HPDE6-E6E7 (cell line): Measurements from ENCODE around the gene MORC4.

Source experiments
- DNase-seq: peaks from one replicate; pipeline ENCODE4 v3.0.0; 2011; ENCODE audit warnings: missing footprints; ENCODE audit errors: extremely low spot score

MORC4 gene

GRCh38 chrX:106952988-106953387, 47.0 kb downstream of the MORC4 start:
- no peak for DNase-seq

- DNase-seq = no peak
These were observed 47.5 kb downstream of the MORC4 start for GRCh38 chrX:106952538-106952937.

DNA sequence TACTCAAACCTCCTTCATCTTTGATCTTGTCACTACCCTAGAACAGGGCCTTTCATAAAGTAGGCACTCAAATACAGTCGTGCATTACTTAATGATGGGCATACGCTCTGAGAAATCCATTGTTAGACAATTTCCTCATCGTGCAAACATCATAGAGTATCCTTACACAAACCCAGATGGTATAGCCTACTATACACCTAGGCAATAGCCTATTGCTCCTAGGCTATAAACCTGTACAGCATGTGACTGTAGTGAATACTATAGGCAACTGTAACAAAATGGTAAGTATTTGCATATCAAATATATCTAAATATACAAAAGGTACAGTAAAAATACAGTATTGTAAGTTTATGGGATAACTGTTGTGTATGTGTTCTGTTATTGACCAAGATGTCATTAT, 47.9 kb downstream of the MORC4 start:
- no peak for DNase-seq

DNA sequence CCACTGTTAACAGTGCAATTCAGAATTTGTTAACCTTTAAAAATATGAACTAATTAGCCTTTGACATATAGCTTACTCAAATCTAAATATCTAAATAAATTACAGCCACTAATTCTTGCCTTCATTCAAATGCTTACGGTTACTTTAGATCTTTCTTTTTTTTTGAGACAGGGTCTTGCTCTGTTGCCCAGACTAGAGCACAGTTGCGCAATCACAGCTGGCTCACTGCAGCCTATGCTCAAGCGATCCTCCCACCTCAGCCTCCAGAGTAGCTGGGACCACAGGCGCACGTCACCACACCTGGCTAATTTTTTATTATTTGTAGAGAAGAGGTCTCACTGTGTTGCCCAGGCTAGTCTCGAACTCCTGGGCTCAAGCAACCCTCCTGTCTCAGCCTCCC, 48.8 kb downstream of the MORC4 start:
- no peak for DNase-seq

GRCh38 chrX:106950381-106950780, 49.6 kb downstream of the MORC4 start:
- no peak for DNase-seq

DNA sequence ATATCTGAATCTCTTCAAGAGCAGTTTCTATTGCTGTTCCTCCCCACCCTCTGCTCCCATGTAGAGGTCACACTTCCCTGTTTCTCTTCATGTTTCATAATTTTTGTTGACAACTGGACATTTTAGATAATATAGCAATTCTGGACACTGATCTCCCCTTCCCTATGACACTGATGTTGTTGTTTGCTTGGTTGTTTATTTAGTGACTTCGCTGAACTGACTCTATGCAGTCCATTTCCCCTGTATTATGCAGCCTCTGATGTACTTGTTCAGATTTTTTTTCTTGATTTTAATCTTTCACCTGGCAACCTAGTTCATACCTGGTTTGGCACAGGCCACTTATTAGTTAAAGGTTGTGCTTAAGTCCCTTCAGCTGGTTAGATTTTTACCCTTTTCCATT, 50.6 kb downstream of the MORC4 start:
- DNase-seq = no peak

DNA sequence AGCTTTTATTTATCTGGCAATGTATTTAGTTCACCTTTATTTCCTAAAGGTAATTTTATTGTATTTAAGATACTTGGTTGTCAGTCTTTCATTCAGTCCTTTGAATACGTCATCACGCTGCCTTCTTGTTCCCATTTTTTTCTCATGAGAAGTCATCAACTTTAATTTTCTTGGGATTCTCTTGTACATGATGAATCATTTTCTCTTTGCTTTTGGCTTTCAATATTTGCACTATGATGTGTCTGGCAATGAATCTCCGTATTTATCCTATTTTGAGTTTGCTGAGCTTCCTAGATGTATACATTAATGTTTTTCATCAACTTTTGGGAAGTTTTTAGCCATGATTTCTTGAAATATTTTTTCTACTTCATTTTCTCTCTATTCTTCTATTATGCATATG, 51.4 kb downstream of the MORC4 start:
- no peak for DNase-seq

DNA sequence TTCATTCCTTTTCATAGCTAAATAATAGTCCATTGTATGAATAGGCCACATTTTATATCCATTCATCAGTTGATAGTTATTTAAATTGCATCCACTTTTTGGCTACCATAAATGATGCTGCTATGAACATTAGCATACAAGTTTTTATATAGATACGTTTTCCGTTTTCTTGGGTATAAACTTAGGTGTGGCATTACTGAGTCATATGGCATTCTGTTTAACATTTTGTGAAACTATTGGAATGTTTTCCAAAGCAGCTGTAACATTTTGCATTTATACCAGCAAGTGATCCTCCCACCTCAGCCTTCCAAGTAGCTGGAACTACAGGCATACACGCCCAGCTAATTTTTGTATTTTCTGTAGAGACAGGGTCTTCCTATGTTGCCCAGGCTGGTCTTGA, 53.5 kb downstream of the MORC4 start:
- DNase-seq = no peak

DNA sequence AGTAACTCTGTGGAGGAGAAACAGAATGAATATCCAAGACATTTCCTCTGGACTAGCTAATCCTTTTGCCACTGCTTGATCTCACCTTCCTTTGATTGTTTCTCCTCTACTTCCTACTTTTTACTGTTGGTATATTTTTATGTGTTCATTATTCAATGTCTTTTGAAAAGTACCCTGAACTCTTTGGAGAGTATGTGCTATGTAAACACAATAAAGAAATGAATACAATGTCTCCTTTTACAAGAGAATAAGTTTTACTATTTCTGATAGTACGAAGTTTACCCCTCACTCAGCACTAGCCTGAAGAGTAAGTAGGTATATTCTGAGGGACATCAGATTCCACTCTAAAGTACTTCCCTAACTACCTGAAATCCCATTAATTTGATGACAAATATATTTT, 59.9 kb downstream of the MORC4 start:
- no peak for DNase-seq

DNA sequence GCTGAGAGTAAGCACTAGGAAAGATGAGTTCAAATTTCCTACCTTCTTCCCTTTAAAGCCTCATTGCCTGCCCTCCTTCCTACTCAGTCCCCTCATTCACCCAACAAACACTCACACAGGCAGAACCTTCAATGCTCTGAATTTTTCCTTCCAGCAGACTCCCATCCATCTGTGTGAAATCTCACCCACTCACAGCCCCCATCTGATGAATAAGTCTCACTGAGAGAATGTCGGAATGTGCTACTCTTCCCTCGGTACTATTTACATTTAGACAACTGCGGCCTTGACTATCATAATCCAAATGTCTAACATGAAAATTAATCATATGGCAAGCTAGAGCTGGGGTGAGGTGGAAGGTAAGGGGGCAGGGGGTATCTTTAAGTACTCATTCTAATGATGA, 60.4 kb downstream of the MORC4 start:
- no peak for DNase-seq

DNA sequence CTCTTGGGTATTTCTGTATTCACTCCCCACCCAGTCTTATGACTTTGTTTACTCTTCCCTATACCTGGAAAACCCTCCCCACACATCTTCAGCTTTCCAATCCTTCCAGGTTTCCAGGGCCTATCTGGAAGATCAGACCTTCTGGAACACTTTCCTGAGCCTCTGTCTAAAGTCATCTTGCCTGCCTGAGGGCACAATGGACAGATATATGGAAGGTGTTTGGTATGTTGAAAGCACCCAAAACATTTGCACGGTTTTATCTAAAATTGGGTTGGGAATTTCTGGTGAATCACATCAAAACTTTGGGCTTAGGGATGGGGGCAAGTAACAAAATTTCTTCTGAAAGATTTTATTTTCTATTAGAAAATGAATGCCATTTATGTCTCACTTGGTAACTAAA, 63.8 kb downstream of the MORC4 start:
- no peak for DNase-seq

- no peak for DNase-seq
These were observed 64.8 kb downstream of the MORC4 start for GRCh38 chrX:106935175-106935574.

DNA sequence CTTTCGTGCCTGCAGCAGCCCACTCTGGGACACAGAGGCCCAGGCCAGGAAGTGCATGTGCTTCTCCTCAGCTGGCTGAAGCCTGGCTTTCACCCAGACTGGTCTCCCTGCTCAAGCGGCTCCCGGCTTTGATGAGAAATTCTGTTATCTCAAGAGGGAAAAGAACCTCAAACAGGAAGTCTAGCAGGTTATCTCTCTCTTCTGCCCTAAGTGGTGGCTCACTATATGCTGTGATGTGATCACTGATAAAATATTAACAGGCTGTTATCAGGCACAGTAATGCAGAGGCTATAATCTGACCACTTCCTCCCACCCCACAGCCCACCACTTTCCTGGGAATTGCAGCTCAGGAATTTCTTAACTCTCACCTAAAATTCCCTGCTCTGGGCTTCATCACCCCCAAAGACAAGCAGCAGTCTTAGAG, 66.5 kb downstream of the MORC4 start:
- no peak for DNase-seq

DNA sequence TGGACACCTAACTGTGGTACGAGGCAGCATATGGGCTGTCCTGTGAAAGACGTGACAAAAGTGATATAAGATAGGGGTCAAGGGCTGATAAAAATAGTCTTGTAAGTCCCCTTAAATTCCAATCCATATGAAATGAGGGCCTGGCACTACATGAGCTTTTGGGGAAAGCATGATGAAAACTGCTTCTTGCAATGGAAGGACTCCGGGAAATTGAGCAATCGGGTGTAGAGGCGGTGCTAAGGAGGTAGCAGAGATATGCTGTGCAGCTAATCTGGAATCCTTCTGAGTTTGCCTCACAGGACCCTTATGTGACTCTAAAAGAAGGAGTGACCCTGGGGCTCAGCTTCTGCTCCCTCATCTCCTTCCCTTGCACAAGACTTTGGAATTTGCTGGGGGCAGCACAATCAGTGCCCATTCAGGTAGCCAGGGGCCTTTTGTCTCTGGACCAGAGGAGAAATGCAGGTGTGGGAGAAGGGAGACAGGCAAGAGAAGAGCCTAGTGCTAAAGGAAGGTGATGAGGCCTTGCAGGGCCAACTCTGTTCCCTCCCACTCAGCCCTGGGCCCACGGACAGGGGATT, 67.0 kb downstream of the MORC4 start:
- no peak for DNase-seq

GRCh38 chrX:106932492-106932923, 67.5 kb downstream of the MORC4 start:
- DNase-seq = no peak

- DNase-seq = no peak
These were observed 68.1 kb downstream of the MORC4 start for GRCh38 chrX:106931831-106932491.

DNA sequence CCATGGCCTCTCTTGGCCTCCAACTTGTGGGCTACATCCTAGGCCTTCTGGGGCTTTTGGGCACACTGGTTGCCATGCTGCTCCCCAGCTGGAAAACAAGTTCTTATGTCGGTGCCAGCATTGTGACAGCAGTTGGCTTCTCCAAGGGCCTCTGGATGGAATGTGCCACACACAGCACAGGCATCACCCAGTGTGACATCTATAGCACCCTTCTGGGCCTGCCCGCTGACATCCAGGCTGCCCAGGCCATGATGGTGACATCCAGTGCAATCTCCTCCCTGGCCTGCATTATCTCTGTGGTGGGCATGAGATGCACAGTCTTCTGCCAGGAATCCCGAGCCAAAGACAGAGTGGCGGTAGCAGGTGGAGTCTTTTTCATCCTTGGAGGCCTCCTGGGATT, 71.8 kb downstream of the MORC4 start:
- no peak for DNase-seq

- DNase-seq = no peak
These were observed 72.3 kb downstream of the MORC4 start for GRCh38 chrX:106927700-106928099.

- DNase-seq = no peak
These were observed 73.0 kb downstream of the MORC4 start for GRCh38 chrX:106927023-106927422.

DNA sequence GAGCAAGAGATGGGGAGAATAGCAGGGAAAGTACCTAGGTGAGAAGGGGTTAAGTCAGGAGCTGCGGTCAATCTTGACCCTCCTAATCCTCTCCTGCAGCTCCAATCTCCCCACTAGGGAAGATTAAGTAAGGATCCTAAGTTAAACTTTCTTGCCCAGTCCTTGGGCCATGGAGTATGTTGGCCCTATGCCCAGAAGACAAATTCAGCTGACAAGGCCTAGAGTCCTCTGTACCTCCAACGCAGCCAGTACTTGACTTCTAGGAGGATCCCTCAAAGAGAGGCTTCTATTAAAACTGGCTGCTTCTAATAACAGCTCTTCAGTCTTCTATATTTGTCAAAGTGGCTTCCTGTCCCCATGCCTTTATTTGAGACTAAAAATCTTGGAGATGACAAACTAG, 78.4 kb downstream of the MORC4 start:
- no peak for DNase-seq

- DNase-seq = no peak
These were observed 80.0 kb downstream of the MORC4 start, which contains the start of gene CLDN2 for GRCh38 chrX:106919932-106920452. CLDN2 (plus strand) TSS chrX:106920402; CDS start chrX:106928229, 7,827 bp downstream.

GRCh38 chrX:106917830-106918500, 82.0 kb downstream of the MORC4 start:
- DNase-seq = no peak

GRCh38 chrX:106912864-106913263, 87.1 kb downstream of the MORC4 start:
- DNase-seq = no peak
